Measurements from ENCODE around the gene ANKRD30B. TPM values are rescaled to one million over a fixed set of nuclear protein-coding genes. Genes with fewer than 3 reads are reported as not detected.
"Not testable (repeated sequence)": the region's sequence is repeated elsewhere in the genome, so short reads cannot be mapped to it uniquely, and the experiment has no call there.

ANKRD30B gene
- total RNA-seq, result 0.20 TPM

DNA sequence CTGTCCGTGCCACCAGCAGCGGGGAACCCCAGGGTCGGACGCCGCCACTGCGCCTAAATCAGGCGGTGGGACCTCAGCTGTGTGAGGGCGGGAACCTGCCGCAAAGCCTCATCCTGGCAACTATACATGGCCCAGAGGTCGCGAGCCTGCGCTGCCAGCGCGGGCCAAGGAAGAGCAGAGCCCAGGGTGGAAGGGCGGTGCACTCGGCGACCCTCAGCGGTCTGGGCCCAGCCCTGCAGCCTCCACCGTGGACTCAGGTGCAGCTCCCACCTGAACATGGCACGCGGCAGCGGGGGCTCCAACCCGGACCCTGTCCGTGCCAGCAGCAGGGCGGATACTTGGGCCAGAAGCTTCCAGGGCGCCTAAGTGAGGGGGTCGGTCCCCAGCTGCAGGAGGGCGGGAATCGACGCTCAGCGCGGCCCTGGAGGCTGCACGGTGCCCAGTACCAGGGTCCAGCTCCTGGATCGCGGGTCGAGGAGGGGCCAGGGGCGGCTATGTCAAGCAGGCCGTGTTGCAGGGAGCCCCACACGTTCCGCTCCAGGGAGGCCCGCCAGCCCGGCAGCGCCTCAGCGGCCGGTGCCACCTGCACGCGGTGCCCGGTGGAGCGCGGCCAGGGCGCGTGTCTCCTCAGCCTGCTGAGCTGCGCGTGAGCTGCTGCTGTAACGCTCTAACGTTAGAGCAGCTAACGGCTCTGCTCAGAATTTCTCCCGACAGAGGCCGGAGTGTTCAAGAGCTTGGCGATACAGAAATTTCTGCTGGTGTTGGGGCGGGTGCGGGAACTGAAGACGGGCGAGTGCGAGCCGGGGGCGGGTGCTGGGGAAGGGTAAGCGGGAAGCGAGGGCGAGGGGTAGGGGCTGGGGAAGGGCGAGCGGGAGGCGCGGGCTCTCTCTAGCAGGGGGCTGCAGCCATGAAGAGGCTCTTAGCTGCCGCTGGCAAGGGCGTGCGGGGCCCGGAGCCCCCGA lies at the start of gene ANKRD30B:
Gene ANKRD30B (plus strand): TSS at position 660 of the 962 bp plus-strand sequence. CDS start 248 bp downstream, at position 908.
- DNase-seq, result no peak

GRCh38 chr18:14701286-14702040 lies 46.5 kb upstream of the ANKRD30B start:
- DNase-seq, result not testable (repeated sequence)

GRCh38 chr18:14709761-14710160 lies 38.2 kb upstream of the ANKRD30B start:
- DNase-seq, result not testable (repeated sequence)

DNA sequence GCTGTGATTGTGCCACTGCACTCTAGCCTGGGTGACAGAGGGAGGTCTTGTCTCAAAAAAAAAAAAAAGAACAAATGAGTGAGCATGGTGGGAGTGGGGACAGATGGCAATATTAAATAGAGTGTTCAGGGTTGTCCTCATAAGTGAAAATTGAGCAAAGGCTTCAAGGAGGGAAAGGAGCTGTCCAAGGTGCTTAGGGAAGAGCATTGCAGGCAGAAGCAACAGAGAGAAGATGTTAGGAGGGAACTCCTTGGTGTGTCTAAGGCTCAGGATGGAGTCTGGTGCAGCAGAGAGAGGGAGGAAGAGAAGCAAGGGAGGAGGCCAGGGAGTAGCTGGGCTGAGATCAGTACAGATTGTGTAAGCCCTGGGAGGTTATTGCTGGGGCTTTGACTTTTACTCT lies 26.4 kb upstream of the ANKRD30B start:
- not testable (repeated sequence) for DNase-seq

DNA sequence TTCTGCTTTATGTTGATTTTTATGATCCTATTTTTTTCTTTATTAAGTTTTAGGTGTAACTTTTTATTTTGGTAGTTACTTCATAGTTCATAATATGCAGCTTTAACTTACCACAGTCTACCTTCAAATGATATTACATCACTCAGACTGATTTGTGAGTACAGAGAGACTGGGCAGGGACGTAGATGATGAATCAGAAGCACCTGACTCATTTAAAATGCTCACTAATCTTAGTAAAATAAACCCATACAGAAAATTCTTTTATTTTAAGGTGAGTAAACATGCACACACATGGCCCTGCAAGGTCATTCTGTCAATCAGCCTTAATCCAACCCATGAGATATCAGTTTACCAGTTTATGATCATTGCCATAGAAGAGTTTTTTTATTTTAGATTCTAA lies 8.9 kb upstream of the ANKRD30B start:
- not testable (repeated sequence) for DNase-seq

DNA sequence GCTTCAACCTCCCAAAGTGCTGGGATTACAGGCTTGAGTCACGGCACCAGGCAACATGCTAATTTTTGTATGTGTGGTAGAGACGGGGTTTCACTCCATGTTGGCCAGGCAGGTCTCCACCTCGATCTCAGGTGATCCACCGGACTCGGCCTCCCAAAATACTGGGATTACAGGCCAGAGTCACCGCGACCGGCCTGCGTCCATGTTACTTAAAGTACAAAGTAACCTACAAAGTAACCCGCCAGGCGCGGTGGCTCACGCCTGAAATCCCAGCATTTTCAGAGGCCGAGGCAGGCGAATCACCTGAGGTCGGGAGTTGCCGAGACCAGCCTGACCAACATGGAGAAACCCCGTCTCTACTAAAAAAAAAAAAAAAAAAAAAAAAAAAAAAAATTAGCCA lies 1.1 kb upstream of the ANKRD30B start:
- no peak for DNase-seq

DNA sequence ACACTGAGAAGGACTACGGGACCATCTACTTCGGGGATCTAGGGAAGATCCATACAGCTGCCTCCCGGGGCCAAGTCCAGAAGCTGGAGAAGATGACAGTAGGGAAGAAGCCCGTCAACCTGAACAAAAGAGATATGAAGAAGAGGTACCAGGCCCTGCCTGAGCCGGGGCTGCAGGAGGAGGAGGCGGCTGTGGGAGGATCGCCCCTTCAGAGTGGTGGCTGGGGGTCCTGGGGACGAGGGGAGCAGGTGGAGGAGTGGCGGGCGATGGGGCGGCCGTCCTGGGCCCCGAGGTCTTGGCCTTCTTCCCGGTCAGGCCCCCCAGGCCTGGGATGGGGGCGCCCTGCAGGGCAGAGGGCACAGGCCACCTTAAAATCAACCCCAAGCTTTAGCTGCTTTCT lies 524 bp downstream of the ANKRD30B start:
- no peak for DNase-seq

DNA sequence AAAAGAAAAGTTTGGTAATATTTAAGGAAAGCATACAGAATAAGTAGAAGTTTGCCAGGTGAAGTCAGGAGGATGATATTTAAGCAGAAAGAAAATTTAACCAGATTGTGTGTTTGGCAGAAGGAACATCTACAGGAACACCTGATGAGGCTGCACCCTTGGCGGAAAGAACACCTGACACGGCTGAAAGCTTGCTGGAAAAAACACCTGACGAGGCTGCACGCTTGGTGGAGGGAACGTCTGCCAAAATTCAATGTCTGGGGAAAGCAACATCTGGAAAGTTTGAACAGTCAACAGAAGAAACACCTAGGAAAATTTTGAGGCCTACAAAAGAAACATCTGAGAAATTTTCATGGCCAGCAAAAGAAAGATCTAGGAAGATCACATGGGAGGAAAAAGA lies 15.6 kb downstream of the ANKRD30B start:
- not testable (repeated sequence) for DNase-seq

DNA sequence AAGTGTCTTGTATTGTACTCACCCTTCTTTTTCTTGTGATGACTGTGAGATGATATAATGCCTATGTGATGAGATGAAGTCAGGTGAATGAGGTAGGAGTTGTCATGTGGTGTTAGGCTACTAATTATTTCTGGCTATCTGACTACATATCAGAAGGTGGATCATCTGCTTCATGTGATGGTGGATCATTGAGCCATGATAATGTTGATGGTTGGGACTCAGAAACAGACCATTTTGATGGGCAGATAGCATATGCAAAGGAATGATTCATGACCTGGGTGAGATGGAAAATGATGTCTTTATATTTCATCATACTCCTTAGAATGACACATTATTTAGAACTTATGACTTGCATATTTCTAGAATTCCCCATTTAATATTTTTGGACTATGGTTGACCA lies 19.5 kb downstream of the ANKRD30B start:
- DNase-seq, result no peak

DNA sequence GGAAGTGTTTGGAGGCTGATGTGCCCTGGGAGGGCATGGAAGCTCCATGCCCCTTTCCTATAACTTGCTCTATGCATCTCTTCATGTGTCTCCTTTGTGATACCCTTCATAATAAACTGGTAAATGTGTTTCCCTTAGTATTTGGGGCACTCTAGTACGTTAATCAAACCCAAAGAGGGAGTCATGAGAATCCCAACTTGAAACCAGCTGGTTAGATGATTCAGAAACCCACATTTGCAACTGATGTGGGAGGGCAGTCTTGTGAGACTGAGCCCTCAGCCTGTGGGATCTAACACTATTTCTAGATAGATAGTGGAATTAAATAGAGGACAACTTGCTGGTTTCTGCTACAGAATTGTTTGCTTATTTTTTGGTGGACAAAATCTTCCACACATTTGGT lies 20.3 kb downstream of the ANKRD30B start:
- DNase-seq, result no peak

- no peak for DNase-seq
Measured at GRCh38 chr18:14769381-14769780, 21.4 kb downstream of the ANKRD30B start.

- DNase-seq, result no peak
Measured at GRCh38 chr18:14776801-14777200, 28.8 kb downstream of the ANKRD30B start.

DNA sequence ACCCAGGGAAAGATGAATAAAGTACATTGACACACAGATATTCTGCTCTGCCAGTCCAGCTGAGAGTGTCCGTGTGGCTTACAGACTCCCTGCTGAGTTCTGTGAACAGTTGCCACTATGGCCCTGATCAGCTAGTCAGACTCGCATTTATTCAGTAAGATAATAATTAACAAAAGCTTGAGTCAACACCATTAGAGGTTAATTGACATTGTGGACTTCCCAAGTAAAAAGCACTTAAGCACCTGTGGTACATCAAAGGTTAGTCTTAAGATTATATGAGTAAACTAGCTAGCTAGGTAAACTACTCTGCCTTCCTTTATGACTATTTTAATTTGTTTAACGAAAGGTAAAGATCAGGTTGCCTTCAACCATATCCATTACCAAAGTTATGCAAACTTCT lies 33.7 kb downstream of the ANKRD30B start:
- no peak for DNase-seq

GRCh38 chr18:14784133-14784532 lies 36.2 kb downstream of the ANKRD30B start:
- no peak for DNase-seq

DNA sequence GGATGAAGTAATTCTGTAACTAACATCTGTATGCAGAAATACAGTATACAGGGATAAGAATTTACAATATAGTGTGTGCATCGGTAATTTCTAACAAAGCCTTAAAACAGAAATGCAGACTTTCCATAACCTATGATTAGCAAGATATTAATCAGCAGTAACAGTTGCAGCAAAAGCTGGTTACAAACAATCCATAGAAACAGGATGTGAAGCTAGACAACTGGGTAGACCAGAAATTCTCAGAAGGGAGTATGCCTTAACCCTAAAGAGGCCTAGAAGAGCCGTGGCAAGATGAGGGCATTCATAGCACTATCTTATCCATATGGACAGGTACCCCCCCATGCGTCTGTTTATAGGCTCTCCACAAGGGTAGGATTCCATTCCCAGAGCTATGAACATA lies 48.9 kb downstream of the ANKRD30B start:
- DNase-seq, result not testable (repeated sequence)

DNA sequence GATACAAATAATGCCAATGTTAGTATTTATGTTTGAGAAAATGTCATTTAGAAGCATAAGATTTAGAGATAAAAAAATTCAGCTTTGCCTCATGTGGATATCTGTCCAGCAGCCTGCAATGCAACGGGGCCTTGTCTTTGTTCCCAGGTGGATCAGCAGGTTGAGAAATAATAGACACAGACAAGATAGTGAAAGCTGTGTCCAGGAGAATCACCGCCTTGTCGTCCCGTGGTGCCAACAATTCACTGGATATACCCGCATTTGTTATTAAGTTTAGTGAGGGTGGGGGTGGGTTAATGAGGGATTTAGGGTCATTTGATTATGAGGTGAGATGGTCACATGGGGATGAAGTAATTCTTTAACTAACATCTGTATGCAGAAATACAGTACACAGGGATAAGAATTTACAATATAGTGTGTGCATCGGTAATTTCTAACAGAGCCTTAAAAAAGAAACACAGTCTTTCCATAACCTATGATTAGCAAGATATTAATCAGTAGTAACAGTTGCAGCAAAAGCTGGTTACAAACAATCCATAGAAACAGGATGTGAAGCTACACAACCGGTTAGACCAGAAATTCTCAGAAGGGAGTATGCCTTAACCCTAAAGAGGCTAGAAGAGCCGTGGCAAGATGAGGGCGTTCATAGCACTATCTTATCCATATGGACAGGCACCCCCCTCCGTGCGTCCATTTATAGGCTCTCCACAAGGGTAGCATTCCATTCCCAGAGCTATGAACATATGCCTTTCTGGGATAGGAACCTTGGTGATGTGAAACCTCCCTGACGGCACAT lies 50.2 kb downstream of the ANKRD30B start:
- DNase-seq, result not testable (repeated sequence)

GRCh38 chr18:14811081-14811480 lies 63.1 kb downstream of the ANKRD30B start:
- DNase-seq, result not testable (repeated sequence)

DNA sequence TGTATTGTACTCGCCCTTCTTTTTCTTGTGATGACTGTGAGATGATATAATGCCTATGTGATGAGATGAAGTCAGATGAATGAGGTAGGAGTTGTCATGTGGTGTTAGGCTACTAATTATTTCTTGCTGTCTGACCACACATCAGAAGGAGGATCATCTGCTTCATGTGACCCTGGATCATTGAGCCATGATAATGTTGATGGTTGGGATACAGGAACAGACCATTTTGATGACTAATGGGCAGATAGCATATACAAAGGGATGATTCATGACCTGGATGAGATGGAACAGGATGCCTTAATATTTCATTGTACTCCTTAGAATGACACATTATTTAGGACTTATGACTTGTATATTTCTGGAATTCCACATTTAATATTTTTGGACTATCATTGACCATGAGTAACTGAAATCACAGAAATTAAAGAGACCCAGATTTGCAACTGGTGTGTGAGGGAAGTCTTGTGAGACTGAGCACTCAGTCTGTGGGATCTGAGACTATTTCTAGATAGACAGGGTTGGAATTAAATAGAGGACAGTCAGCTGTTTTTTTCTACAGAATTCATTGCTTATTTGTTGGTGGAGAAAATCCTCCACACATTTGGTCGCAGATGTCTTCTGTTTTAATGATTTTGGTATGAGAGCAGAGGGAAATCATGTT lies 79.1 kb downstream of the ANKRD30B start:
- not testable (repeated sequence) for DNase-seq

- not testable (repeated sequence) for DNase-seq
Measured at GRCh38 chr18:14841607-14842006, 93.6 kb downstream of the ANKRD30B start.

GRCh38 chr18:14851533-14851932 lies 103.6 kb downstream of the ANKRD30B start:
- DNase-seq, result not testable (repeated sequence)

DNA sequence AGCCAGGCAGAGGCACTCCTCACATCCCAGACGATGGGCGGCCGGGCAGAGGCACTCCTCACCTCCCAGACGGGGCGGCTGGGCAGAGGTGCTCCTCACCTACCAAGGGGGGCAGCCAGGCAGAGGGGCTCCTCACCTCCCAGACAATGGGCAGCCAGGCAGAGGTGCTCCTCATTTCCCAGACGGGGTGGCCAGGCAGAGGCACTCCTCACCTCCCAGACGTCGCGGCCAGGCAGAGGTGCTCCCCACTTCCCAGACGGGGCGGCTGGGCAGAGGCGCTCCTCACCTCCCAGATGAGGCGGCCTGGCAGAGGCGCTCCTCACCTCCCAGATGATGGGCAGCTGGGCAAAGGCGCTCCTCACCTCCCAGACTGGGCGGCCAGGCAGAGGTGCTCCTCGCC lies 107.7 kb downstream of the ANKRD30B start:
- not testable (repeated sequence) for DNase-seq

- not testable (repeated sequence) for DNase-seq
Measured at GRCh38 chr18:14856256-14856655, 108.3 kb downstream of the ANKRD30B start.

Measured in skin of body (tissue), 2 donors.